Measurements from ENCODE around the gene RAET1G. TPM values are rescaled to one million over a fixed set of nuclear protein-coding genes. Genes with fewer than 3 reads are reported as not detected.

Gene RAET1G
- total and polyA plus RNA-seq, 11 donors: 0.22 to 1.9 (median 0.25) TPM; not detected in 8

DNA sequence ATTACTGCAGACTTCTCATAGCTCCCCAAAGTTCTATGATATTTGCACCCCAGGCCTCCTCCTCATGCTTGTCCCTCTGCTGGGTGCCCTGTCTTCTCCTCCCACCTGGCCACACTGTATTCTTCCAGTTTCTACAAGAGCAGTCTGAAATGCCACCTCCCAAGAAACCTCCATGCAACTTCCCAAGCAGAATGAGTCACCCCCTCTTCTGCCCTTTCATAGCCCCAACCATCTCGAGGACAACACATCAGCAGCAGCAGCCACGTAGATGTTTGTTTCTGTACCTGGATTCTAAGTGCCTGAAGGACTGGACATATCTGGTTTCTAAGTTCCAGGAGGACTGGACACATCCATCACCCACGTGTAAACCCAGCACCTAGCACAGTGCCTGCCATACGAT, 12.3 kb upstream of the RAET1G start:
- Histone ChIP-seq H3K36me3 (no peaks in the 10 kb centered on the region), H3K4me1 (peaks cover 0 to 13% (median 10%) of the 10 kb centered on the region in 12 donors), H3K27me3 (peaks cover 29 to 96% (median 64%) of the 10 kb centered on the region in 9 donors), H3K27ac (no peak overlapping the region), H3K9me3 (no peaks in the 10 kb centered on the region), H3K4me3 (no peak overlapping the region)
- 55 to 60% (median 58%) methylated on average over 4 of the region's 4 CpGs for WGBS, 4 donors
- intact Hi-C loops (cut with DNase I): loop anchor here in 7 of 10 donors (2.0 to 10.0 kb wide), 4 partner anchors 82 to 880 kb away; no protein-coding TSS in a partner anchor
- ATAC-seq (no peak), DNase-seq (no peak)
- TF ChIP-seq POLR2A (IDR thresholded peaks at IDR 0.05): no peak
- TF ChIP-seq, protein P1, sequence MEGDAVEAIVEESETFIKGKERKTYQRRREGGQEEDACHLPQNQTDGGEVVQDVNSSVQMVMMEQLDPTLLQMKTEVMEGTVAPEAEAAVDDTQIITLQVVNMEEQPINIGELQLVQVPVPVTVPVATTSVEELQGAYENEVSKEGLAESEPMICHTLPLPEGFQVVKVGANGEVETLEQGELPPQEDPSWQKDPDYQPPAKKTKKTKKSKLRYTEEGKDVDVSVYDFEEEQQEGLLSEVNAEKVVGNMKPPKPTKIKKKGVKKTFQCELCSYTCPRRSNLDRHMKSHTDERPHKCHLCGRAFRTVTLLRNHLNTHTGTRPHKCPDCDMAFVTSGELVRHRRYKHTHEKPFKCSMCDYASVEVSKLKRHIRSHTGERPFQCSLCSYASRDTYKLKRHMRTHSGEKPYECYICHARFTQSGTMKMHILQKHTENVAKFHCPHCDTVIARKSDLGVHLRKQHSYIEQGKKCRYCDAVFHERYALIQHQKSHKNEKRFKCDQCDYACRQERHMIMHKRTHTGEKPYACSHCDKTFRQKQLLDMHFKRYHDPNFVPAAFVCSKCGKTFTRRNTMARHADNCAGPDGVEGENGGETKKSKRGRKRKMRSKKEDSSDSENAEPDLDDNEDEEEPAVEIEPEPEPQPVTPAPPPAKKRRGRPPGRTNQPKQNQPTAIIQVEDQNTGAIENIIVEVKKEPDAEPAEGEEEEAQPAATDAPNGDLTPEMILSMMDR (IDR thresholded peaks at IDR 0.05): no peak

GRCh38 chr6:149934249-149935156, 11.6 kb upstream of the RAET1G start:
- Histone ChIP-seq H3K36me3 (no peaks in the 10 kb centered on the region), H3K4me1 (peaks cover 0 to 13% (median 10%) of the 10 kb centered on the region in 12 donors), H3K27me3 (peaks cover 22 to 96% (median 64%) of the 10 kb centered on the region in 9 donors), H3K27ac (no peak overlapping the region), H3K9me3 (no peaks in the 10 kb centered on the region), H3K4me3 (no peak overlapping the region)
- TF ChIP-seq, protein P1 (IDR thresholded peaks at IDR 0.05): peak; percentile 70 to 86 (median 79)
- TF ChIP-seq POLR2A (IDR thresholded peaks at IDR 0.05): no peak
- ATAC-seq: peak in 3 of 4 donors; percentile 65 to 77 (median 69)
- peak in 2 of 5 donors; percentile 34 to 44 for DNase-seq
- WGBS, 4 donors: 32 to 41% (median 36%) methylated on average over 11 of the region's 11 CpGs
- intact Hi-C loops (cut with DNase I): loop anchor here (1.0 to 10.0 kb wide), 6 partner anchors 82 to 880 kb away; no protein-coding TSS in a partner anchor

- Histone ChIP-seq H3K4me1 (peaks cover 0 to 4% (median 3%) of the 10 kb centered on the region in 12 donors), H3K4me3 (no peak overlapping the region), H3K36me3 (no peaks in the 10 kb centered on the region), H3K9me3 (no peaks in the 10 kb centered on the region), H3K27ac (no peak overlapping the region), H3K27me3 (peaks cover 12 to 96% (median 64%) of the 10 kb centered on the region in 9 donors)
- no peak for DNase-seq
- TF ChIP-seq, protein P1 (IDR thresholded peaks at IDR 0.05): no peak
- TF ChIP-seq POLR2A (IDR thresholded peaks at IDR 0.05): no peak
- 36 to 48% (median 40%) methylated on average over 3 of the region's 3 CpGs for WGBS, 4 donors
- no peak for ATAC-seq
- intact Hi-C loops (cut with DNase I): loop anchor here in 3 of 10 donors (10.0 kb wide), 3 partner anchors 401 to 881 kb away; no protein-coding TSS in a partner anchor
Observed at GRCh38 chr6:149933461-149933860, 10.5 kb upstream of the RAET1G start.

DNA sequence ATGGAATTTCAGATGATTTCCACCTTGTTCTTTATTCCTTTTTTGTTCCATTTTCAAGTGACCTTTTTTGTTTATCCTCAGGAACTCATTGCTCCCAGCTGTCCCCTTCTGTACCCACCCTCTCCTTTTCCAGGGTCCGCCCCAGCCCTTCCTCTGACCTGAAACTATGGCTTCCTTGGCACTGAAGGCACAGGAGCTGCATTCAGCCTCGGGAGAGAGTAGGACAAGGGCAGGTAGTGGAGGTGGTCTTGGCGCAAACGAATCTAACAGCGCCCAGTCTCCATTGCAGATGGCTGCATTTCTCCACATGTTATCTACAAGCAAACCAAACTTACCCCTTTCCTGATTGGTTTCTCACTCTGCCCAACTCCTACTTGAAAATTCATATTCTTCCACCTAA, 10.1 kb upstream of the RAET1G start:
- Histone ChIP-seq H3K27me3 (peaks cover 7 to 93% (median 65%) of the 10 kb centered on the region in 9 donors), H3K4me1 (peaks cover 0 to under 1% (median 0%) of the 10 kb centered on the region in 12 donors), H3K9me3 (no peaks in the 10 kb centered on the region), H3K4me3 (no peak overlapping the region), H3K27ac (no peak overlapping the region), H3K36me3 (no peaks in the 10 kb centered on the region)
- intact Hi-C loops (cut with DNase I): loop anchor here in 3 of 10 donors (10.0 kb wide), 3 partner anchors 402 to 882 kb away; no protein-coding TSS in a partner anchor
- TF ChIP-seq POLR2A (IDR thresholded peaks at IDR 0.05): no peak
- TF ChIP-seq, protein P1 (IDR thresholded peaks at IDR 0.05): no peak
- ATAC-seq (no peak), DNase-seq (no peak)
- 52 to 61% (median 57%) methylated on average over 5 of the region's 5 CpGs for WGBS, 4 donors
